SIG-M5 treated with dmso at 0.1 percent for 504 hours (cell line): ENCODE data around the gene ABRAXAS1.

Experiments
- DNase-seq: peaks from one replicate; lab custom pipeline; 2025; ENCODE audit not compliant: unreplicated experiment; lab: John Stamatoyannopoulos, UW

Gene ABRAXAS1

DNA sequence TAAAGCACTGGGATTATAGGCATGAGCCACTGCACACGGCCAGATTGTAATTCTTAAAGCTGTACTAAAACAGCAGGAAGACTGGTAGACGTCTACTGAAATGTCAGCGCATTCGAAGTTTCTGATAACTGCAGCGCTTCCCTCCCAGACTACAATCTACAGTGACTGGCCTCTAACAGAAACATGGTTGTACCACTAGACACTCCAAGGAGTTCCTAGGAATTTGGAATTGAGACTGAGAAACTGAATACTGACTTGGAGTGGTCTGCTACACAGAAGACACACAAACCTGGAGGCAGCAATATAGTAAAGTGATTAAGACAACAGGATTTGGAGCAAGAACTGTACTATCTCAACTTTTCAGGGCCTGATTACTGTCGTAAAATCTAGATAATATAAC, 30.2 kb downstream of the ABRAXAS1 start:
- DNase-seq, result no peak

- no peak for DNase-seq
These were observed 35.9 kb downstream of the ABRAXAS1 start for GRCh38 chr4:83449009-83449408.

- DNase-seq, result no peak
These were observed 44.0 kb downstream of the ABRAXAS1 start for GRCh38 chr4:83440899-83441298.

GRCh38 chr4:83440148-83440814, 44.6 kb downstream of the ABRAXAS1 start:
- DNase-seq, result no peak

GRCh38 chr4:83438719-83439118, 46.2 kb downstream of the ABRAXAS1 start:
- no peak for DNase-seq

- DNase-seq, result no peak
These were observed 48.2 kb downstream of the ABRAXAS1 start for GRCh38 chr4:83436680-83437079.

DNA sequence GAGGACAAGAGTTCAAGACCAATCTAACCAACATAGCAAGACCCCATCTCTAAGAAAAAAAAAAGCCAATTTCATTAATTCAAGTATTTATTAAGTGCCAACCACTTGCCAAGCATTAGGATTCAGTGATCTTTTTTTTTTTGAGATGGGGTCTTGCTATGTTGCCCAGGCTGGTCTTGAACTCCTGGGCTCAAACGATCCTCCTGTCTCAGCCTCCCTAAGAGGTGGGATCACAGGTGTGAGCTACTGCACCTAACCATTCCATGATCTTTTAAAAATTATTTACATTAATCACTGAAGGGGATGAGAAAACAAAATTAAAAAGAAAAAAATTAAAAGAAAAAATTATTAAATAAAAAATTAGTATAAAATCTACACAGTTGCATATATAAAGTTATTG, 53.7 kb downstream of the ABRAXAS1 start:
- no peak for DNase-seq

GRCh38 chr4:83418211-83418610, 66.7 kb downstream of the ABRAXAS1 start:
- DNase-seq, result no peak

GRCh38 chr4:83417566-83417965, 67.3 kb downstream of the ABRAXAS1 start:
- no peak for DNase-seq

GRCh38 chr4:83413676-83414075, 71.2 kb downstream of the ABRAXAS1 start:
- DNase-seq, result no peak
